ENCODE measurements around the gene CDH2.

GRCh38 chr18:27967913-27968824 is 208.8 kb downstream of the CDH2 start:
- no peak for TF ChIP-seq CTCF (IDR thresholded peaks at IDR 0.05 in 8 of 11, conservative IDR thresholded peaks at IDR 0.05 in 3 of 11)
- no peak for TF ChIP-seq POLR2A (IDR thresholded peaks at IDR 0.05)
- TF ChIP-seq POLR2AphosphoS5 (IDR thresholded peaks at IDR 0.05): no peak
